GM12878 (cell line): Measurements from ENCODE around the gene KCNQ1. TPM values are rescaled to one million over a fixed set of nuclear protein-coding genes. Genes with fewer than 3 reads are reported as not detected.

Experiments
- ATF2 ChIP-seq: IDR thresholded peaks from 2 replicates; pipeline ENCODE4 v1.6.1; 2012; ENCODE audit warnings: low read length, inconsistent platforms
- CUX1 ChIP-seq: IDR thresholded peaks from 2 replicates; pipeline ENCODE4 v1.6.1; 2012; ENCODE audit warnings: improper control_type of control experiment, low read depth, low read length; ENCODE audit not compliant: insufficient replicate concordance
- HSF1 ChIP-seq: fragments of 150-350 bp; IDR thresholded peaks from 2 replicates; pipeline ENCODE4 v1.6.1; 2014; ENCODE audit warnings: mild to moderate bottlenecking, low read depth, low read length
- MXI1 ChIP-seq: fragments of 150-350 bp; IDR thresholded peaks from 2 replicates; pipeline ENCODE4 v1.6.1; 2011; ENCODE audit warnings: low read depth, mild to moderate bottlenecking, inconsistent platforms, low read length, improper control_type of control experiment
- NFYA ChIP-seq: IDR thresholded peaks from 2 replicates; pipeline ENCODE4 v1.6.1; 2011; ENCODE audit warnings: low read depth, mild to moderate bottlenecking, low read length, improper control_type of control experiment, borderline replicate concordance
- RCOR1 ChIP-seq: conservative IDR thresholded peaks from 2 replicates; pipeline ENCODE4 v1.6.1; 2012; ENCODE audit warnings: low read depth, low read length, improper control_type of control experiment
- SIN3A ChIP-seq: IDR thresholded peaks from 2 replicates; pipeline ENCODE4 v1.6.1; 2012; ENCODE audit warnings: low read depth, low read length, improper control_type of control experiment
- polyA plus RNA-seq, 11 experiments: library from polyadenylated mRNA; depleted of rRNA in 4 of 11; unstranded in 6 of 11; stranded (reverse) in 5 of 11; fragments of >200 nt; fragmentation: Nextera tagmentation in 4 of 11; fragmentation: Illumina TruSeq in 1 of 11; extraction: Ambion mirVana in 4 of 11; extraction: Trizol in 1 of 11; gene quantifications; 1 replicate in 1 of 11; 2 replicates in 10 of 11; pipeline versions ENCODE4 v1.2.1 to v1.2.3, GENCODE V29; 2011 to 2016; ENCODE audit warnings: inconsistent platforms in 2 of 11, missing spikeins in 2 of 11, low read depth in 1 of 11
- total RNA-seq, 4 experiments: library from RNA; depleted of rRNA in 3 of 4; stranded (reverse); fragments of >200 nt in 3 of 4; fragmentation: Illumina TruSeq in 1 of 4; extraction: Trizol in 1 of 4; gene quantifications; 2 replicates each; pipeline versions ENCODE4 v1.2.1 to v1.2.3, GENCODE V29; 2013 to 2021

KCNQ1 gene
- total and polyA plus RNA-seq, 10 of the 15 experiments (the other 5 are each of a cell fraction or from before 2014, with no cell fraction given) = 0.03 to 0.15 (median 0.12) TPM; not detected in 7

GRCh38 chr11:2752923-2753322 lies 308.1 kb downstream of the KCNQ1 start (continued):
- no peak for TF ChIP-seq CUX1
- TF ChIP-seq MXI1 = no peak
- TF ChIP-seq ATF2 = no peak
- TF ChIP-seq HSF1 = no peak
- TF ChIP-seq SIN3A = no peak
- no peak for TF ChIP-seq NFYA
- TF ChIP-seq RCOR1 = no peak
